Prostate gland (tissue), 2 donors: ENCODE results near the gene BRCA2.

Experiments
- POLR2A ChIP-seq: fragments of 450-650 bp; IDR thresholded peaks from one replicate; pipeline ENCODE4 v1.6.1; 2016; ENCODE audit warnings: antibody characterized with exemption, mild to moderate bottlenecking
- POLR2AphosphoS5 ChIP-seq: sonication (generic); formaldehyde crosslinking; IDR thresholded peaks from one replicate; pipeline ENCODE4 v1.6.1; 2017; ENCODE audit warnings: antibody characterized with exemption
- TF ChIP-seq, protein P1 (sequence below), 4 experiments: fragments of 200-600 bp in 2 of 4; fragments of 450-650 bp in 2 of 4; sonication (generic) in 2 of 4; IDR thresholded peaks; 1 replicate in 3 of 4; 2 replicates in 1 of 4; pipeline ENCODE4 v1.5.1; 2016 to 2019; ENCODE audit warnings: antibody characterized with exemption in 4 of 4, mild to moderate bottlenecking in 2 of 4, moderate library complexity in 2 of 4

GRCh38 chr13:32390484-32390883, 75.2 kb downstream of the BRCA2 start:
- TF ChIP-seq, protein P1, sequence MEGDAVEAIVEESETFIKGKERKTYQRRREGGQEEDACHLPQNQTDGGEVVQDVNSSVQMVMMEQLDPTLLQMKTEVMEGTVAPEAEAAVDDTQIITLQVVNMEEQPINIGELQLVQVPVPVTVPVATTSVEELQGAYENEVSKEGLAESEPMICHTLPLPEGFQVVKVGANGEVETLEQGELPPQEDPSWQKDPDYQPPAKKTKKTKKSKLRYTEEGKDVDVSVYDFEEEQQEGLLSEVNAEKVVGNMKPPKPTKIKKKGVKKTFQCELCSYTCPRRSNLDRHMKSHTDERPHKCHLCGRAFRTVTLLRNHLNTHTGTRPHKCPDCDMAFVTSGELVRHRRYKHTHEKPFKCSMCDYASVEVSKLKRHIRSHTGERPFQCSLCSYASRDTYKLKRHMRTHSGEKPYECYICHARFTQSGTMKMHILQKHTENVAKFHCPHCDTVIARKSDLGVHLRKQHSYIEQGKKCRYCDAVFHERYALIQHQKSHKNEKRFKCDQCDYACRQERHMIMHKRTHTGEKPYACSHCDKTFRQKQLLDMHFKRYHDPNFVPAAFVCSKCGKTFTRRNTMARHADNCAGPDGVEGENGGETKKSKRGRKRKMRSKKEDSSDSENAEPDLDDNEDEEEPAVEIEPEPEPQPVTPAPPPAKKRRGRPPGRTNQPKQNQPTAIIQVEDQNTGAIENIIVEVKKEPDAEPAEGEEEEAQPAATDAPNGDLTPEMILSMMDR (IDR thresholded peaks at IDR 0.05): no peak
- no peak for TF ChIP-seq POLR2A
- TF ChIP-seq POLR2AphosphoS5: no peak
